A549 treated with DMSO at 1 μM for 4 hours (cell line): ENCODE data around the gene FOXD4L3. TPM values are rescaled to one million over a fixed set of nuclear protein-coding genes. Genes with fewer than 3 reads are reported as not detected.

Experiments
- total RNA-seq: library from RNA; stranded (reverse); fragments of 200-300 nt; extraction: Qiagen RNA extraction; gene quantifications from 5 replicates; pipeline ENCODE4 v1.2.3, GENCODE V29; 2022; ENCODE audit warnings: low read depth

FOXD4L3 gene
- 0.08 to 0.18 TPM (median 0.08 TPM) in 3 of 5 replicates, not detected in the others for total RNA-seq

GRCh38 chr9:68302567-68302966 is at the start of gene FOXD4L3:
FOXD4L3 (plus strand) TSS chr9:68302867; CDS start chr9:68302952, 85 bp downstream.

Other genes starting within 250 kb of the FOXD4L3 start
- gene ZNG1C, start 60.9 kb upstream of the FOXD4L3 start, total RNA-seq: 54.4 to 70.4 TPM (median 62.6 TPM) in 5 replicates
- not detected in 5 replicates for gene PGM5, start 53.7 kb downstream of the FOXD4L3 start, total RNA-seq
- gene TMEM252, start 238.0 kb downstream of the FOXD4L3 start, total RNA-seq: not detected in 5 replicates